ENCODE data around the gene RPL37A.
A peak's percentile ranks its signal among the peaks of the same experiment; 100 is the strongest.

Gene RPL37A

DNA sequence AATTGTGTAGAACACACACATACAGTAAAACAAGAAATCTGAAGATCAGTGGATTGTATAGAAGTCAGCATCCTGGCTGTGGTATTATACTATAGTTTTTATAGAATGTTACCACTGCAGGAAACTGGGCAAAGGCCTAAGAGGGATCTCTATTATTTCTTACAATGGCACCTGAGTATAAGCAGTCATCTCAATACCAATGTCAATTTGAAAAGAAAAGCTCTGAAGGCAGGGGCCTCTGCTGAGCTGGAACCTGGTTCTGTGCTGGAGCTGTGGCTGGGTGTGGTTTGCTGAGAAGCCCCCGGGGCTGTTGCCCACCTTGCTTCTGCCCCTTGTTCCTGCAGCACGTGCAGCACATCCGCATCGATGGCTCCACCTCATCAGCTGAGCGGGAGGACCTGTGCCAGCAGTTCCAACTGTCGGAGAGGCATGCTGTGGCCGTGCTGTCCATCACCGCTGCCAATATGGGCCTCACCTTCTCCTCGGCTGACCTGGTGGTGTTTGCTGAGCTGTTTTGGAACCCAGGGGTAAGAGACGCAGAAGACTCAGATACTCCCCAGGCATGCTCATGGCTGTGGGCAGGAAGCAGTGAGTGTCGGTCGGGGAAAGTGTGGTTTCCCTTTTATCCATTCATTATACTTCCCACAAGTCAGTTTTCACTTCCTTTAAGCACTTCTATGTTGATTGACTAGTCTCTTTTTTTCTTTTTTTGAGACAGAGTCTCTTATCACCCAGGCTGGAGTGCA, 23.5 kb upstream of the RPL37A start:
- no peaks in the 10 kb centered on the region for H3K27me3 ChIP-seq (ENCODE audit: insufficient read depth, low read length, poor library complexity)
- no peak overlapping the region for H2AK5ac ChIP-seq (ENCODE audit: low read length)
- no peak overlapping the region for H3K4ac ChIP-seq (ENCODE audit: low read depth, low read length)
- H2BK15ac ChIP-seq (replicated peaks; ENCODE audit: low read depth) = no peak overlapping the region
- H3K18ac ChIP-seq (ENCODE audit: low read length) = no peak overlapping the region
- H4K8ac ChIP-seq (ENCODE audit: low read depth, low read length) = no peak overlapping the region
- no peaks in the 10 kb centered on the region for H3K79me1 ChIP-seq (ENCODE audit: low read length)
- H3K23ac ChIP-seq (ENCODE audit: low read length) = no peak overlapping the region
- no CpG with 5 or more reads among the region's 12 CpGs for WGBS (ENCODE audit: extremely low coverage, insufficient coverage, low lambda C conversion rate)
- no peak overlapping the region for H3K56ac ChIP-seq (ENCODE audit: low read length)
- no peak overlapping the region for H2BK5ac ChIP-seq (ENCODE audit: low read length)
- no peak overlapping the region for H3K4me3 ChIP-seq (ENCODE audit: low read length)
- no peak overlapping the region for H2BK120ac ChIP-seq (ENCODE audit: low read depth, low read length)
- H3K9ac ChIP-seq (ENCODE audit: low read length) = no peak overlapping the region
- no peaks in the 10 kb centered on the region for H3K4me1 ChIP-seq (ENCODE audit: control insufficient read depth, low read depth, low read length)
- H3K79me2 ChIP-seq (ENCODE audit: control insufficient read depth, insufficient read depth, low read length) = no peaks in the 10 kb centered on the region
- no peak overlapping the region for H3K4me2 ChIP-seq (ENCODE audit: low read length)
- no peak overlapping the region for H4K5ac ChIP-seq (ENCODE audit: low read length)
- H3K36me3 ChIP-seq (ENCODE audit: control insufficient read depth, insufficient read depth, low read length) = no peaks in the 10 kb centered on the region
- no peak overlapping the region for H3K27ac ChIP-seq (ENCODE audit: low read depth, low read length)
- no peak for DNase-seq

- no peak overlapping the region for H3K4me3 ChIP-seq (ENCODE audit: low read length)
- H3K18ac ChIP-seq (ENCODE audit: low read length) = no peak overlapping the region
- H3K56ac ChIP-seq (ENCODE audit: low read length) = no peak overlapping the region
- H2BK15ac ChIP-seq (replicated peaks; ENCODE audit: low read depth) = no peak overlapping the region
- no peak overlapping the region for H2BK120ac ChIP-seq (ENCODE audit: low read depth, low read length)
- H2AK5ac ChIP-seq (ENCODE audit: low read length) = no peak overlapping the region
- H4K5ac ChIP-seq (ENCODE audit: low read length) = no peak overlapping the region
- WGBS (ENCODE audit: extremely low coverage, insufficient coverage, low lambda C conversion rate) = no CpG with 5 or more reads among the region's 6 CpGs
- H3K27me3 ChIP-seq (ENCODE audit: insufficient read depth, low read length, poor library complexity) = no peaks in the 10 kb centered on the region
- no peak overlapping the region for H3K4me2 ChIP-seq (ENCODE audit: low read length)
- H3K23ac ChIP-seq (ENCODE audit: low read length) = no peak overlapping the region
- no peak overlapping the region for H2BK5ac ChIP-seq (ENCODE audit: low read length)
- no peak overlapping the region for H4K8ac ChIP-seq (ENCODE audit: low read depth, low read length)
- DNase-seq = no peak
- H3K9ac ChIP-seq (ENCODE audit: low read length) = no peak overlapping the region
- no peaks in the 10 kb centered on the region for H3K4me1 ChIP-seq (ENCODE audit: control insufficient read depth, low read depth, low read length)
- H3K4ac ChIP-seq (ENCODE audit: low read depth, low read length) = no peak overlapping the region
- H3K79me1 ChIP-seq (ENCODE audit: low read length) = no peaks in the 10 kb centered on the region
- no peak overlapping the region for H3K27ac ChIP-seq (ENCODE audit: low read depth, low read length)
- no peaks in the 10 kb centered on the region for H3K36me3 ChIP-seq (ENCODE audit: control insufficient read depth, insufficient read depth, low read length)
- no peaks in the 10 kb centered on the region for H3K79me2 ChIP-seq (ENCODE audit: control insufficient read depth, insufficient read depth, low read length)
Measured at GRCh38 chr2:216475767-216476166, 22.9 kb upstream of the RPL37A start.

- Histone ChIP-seq H3K4me1 (ENCODE audit: control insufficient read depth, low read depth, low read length) (no peaks in the 10 kb centered on the region), H3K4me3 (ENCODE audit: low read length) (no peak overlapping the region), H3K56ac (ENCODE audit: low read length) (no peak overlapping the region), H3K23ac (ENCODE audit: low read length) (no peak overlapping the region), H4K5ac (ENCODE audit: low read length) (no peak overlapping the region), H2BK120ac (ENCODE audit: low read depth, low read length) (no peak overlapping the region), H3K27me3 (ENCODE audit: insufficient read depth, low read length, poor library complexity) (no peaks in the 10 kb centered on the region), H3K79me1 (ENCODE audit: low read length) (no peaks in the 10 kb centered on the region), H2AK5ac (ENCODE audit: low read length) (no peak overlapping the region), H2BK15ac (replicated peaks; ENCODE audit: low read depth) (no peak overlapping the region), H3K4me2 (ENCODE audit: low read length) (no peak overlapping the region), H4K8ac (ENCODE audit: low read depth, low read length) (no peak overlapping the region), H3K4ac (ENCODE audit: low read depth, low read length) (no peak overlapping the region), H3K9ac (ENCODE audit: low read length) (no peak overlapping the region), H3K27ac (ENCODE audit: low read depth, low read length) (no peak overlapping the region), H3K18ac (ENCODE audit: low read length) (no peak overlapping the region), H2BK5ac (ENCODE audit: low read length) (no peak overlapping the region), H3K36me3 (ENCODE audit: control insufficient read depth, insufficient read depth, low read length) (no peaks in the 10 kb centered on the region), H3K79me2 (ENCODE audit: control insufficient read depth, insufficient read depth, low read length) (no peaks in the 10 kb centered on the region)
- DNase-seq = no peak
- no CpG with 5 or more reads among the region's 2 CpGs for WGBS (ENCODE audit: extremely low coverage, insufficient coverage, low lambda C conversion rate)
Measured at GRCh38 chr2:216477283-216478035, 21.2 kb upstream of the RPL37A start.

DNA sequence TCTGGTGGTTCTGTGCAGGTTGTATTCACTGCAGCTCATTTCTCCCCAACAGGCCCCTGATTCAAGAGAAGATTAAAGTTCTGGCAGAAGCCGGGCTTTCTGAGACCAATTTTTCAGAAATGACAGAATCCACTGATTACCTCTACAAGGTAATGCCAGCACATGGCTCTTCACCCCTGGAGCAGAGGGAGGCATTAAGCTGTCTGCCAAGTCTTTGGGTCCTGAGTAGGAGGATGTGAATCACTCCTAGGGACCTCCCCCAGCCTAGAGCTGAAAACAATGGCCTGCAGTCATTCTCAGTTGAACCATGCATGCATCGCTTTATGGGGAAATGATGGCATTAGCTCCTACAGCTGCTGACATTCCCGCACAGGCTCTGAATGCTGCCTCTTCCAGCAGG, 20.5 kb upstream of the RPL37A start:
- Histone ChIP-seq H2BK120ac (ENCODE audit: low read depth, low read length) (no peak overlapping the region), H3K4me3 (ENCODE audit: low read length) (no peak overlapping the region), H3K27me3 (ENCODE audit: insufficient read depth, low read length, poor library complexity) (no peaks in the 10 kb centered on the region), H3K79me1 (ENCODE audit: low read length) (no peaks in the 10 kb centered on the region), H2AK5ac (ENCODE audit: low read length) (no peak overlapping the region), H3K56ac (ENCODE audit: low read length) (no peak overlapping the region), H2BK15ac (replicated peaks; ENCODE audit: low read depth) (no peak overlapping the region), H3K4ac (ENCODE audit: low read depth, low read length) (no peak overlapping the region), H2BK5ac (ENCODE audit: low read length) (no peak overlapping the region), H4K5ac (ENCODE audit: low read length) (no peak overlapping the region), H3K79me2 (ENCODE audit: control insufficient read depth, insufficient read depth, low read length) (no peaks in the 10 kb centered on the region), H3K23ac (ENCODE audit: low read length) (no peak overlapping the region), H3K27ac (ENCODE audit: low read depth, low read length) (no peak overlapping the region), H3K18ac (ENCODE audit: low read length) (no peak overlapping the region), H4K8ac (ENCODE audit: low read depth, low read length) (no peak overlapping the region), H3K9ac (ENCODE audit: low read length) (no peak overlapping the region), H3K4me2 (ENCODE audit: low read length) (no peak overlapping the region), H3K4me1 (ENCODE audit: control insufficient read depth, low read depth, low read length) (no peaks in the 10 kb centered on the region), H3K36me3 (ENCODE audit: control insufficient read depth, insufficient read depth, low read length) (no peaks in the 10 kb centered on the region)
- WGBS (ENCODE audit: extremely low coverage, insufficient coverage, low lambda C conversion rate) = no CpG with 5 or more reads among the region's 3 CpGs
- peak; percentile 70 for DNase-seq

GRCh38 chr2:216478791-216479190, 19.9 kb upstream of the RPL37A start:
- no peak overlapping the region for H3K27ac ChIP-seq (ENCODE audit: low read depth, low read length)
- H3K79me1 ChIP-seq (ENCODE audit: low read length) = no peaks in the 10 kb centered on the region
- no peak overlapping the region for H2AK5ac ChIP-seq (ENCODE audit: low read length)
- H3K27me3 ChIP-seq (ENCODE audit: insufficient read depth, low read length, poor library complexity) = no peaks in the 10 kb centered on the region
- no peak overlapping the region for H3K4me3 ChIP-seq (ENCODE audit: low read length)
- no peak overlapping the region for H3K56ac ChIP-seq (ENCODE audit: low read length)
- H4K8ac ChIP-seq (ENCODE audit: low read depth, low read length) = no peak overlapping the region
- no peak overlapping the region for H2BK5ac ChIP-seq (ENCODE audit: low read length)
- no peak overlapping the region for H4K5ac ChIP-seq (ENCODE audit: low read length)
- no peak overlapping the region for H2BK15ac ChIP-seq (replicated peaks; ENCODE audit: low read depth)
- no peaks in the 10 kb centered on the region for H3K79me2 ChIP-seq (ENCODE audit: control insufficient read depth, insufficient read depth, low read length)
- no CpG with 5 or more reads among the region's 1 CpG for WGBS (ENCODE audit: extremely low coverage, insufficient coverage, low lambda C conversion rate)
- H2BK120ac ChIP-seq (ENCODE audit: low read depth, low read length) = no peak overlapping the region
- H3K9ac ChIP-seq (ENCODE audit: low read length) = no peak overlapping the region
- no peak overlapping the region for H3K18ac ChIP-seq (ENCODE audit: low read length)
- H3K4me2 ChIP-seq (ENCODE audit: low read length) = no peak overlapping the region
- no peak overlapping the region for H3K4ac ChIP-seq (ENCODE audit: low read depth, low read length)
- H3K36me3 ChIP-seq (ENCODE audit: control insufficient read depth, insufficient read depth, low read length) = no peaks in the 10 kb centered on the region
- no peaks in the 10 kb centered on the region for H3K4me1 ChIP-seq (ENCODE audit: control insufficient read depth, low read depth, low read length)
- no peak overlapping the region for H3K23ac ChIP-seq (ENCODE audit: low read length)
- no peak for DNase-seq

Data from mesendoderm (in vitro differentiated cells).